Left lung (tissue), 10 donors: ENCODE measurements around the gene PHC2. TPM values are rescaled to one million over a fixed set of nuclear protein-coding genes. Genes with fewer than 3 reads are reported as not detected.
A peak's percentile ranks its signal among the peaks of the same experiment; 100 is the strongest.

Experiments used
- ATAC-seq: fragments of 200-7000 bp; cut with Tn5 transposase; one replicate; pipeline ENCODE4 v1.9.1; 2020; ENCODE audit warnings: moderate library complexity
- DNase-seq, 4 donors: peaks; one replicate each; pipeline ENCODE4 v3.0.0-alpha.2; 2013 to 2020
- H3K27ac ChIP-seq, 2 donors: fragments of 200-600 bp; sonication (generic) in 1 of 2; one replicate each; pipeline versions ENCODE4 v1.5.0 to v1.8.0; 2020 to 2021
- H3K27me3 ChIP-seq, 2 donors: fragments of 200-600 bp; sonication (generic) in 1 of 2; one replicate each; pipeline versions ENCODE4 v1.5.0 to v1.8.0; 2020 to 2021
- H3K36me3 ChIP-seq, 2 donors: fragments of 200-600 bp; sonication (generic) in 1 of 2; one replicate each; pipeline versions ENCODE4 v1.5.0 to v1.8.0; 2020 to 2021
- H3K4me1 ChIP-seq, 2 donors: fragments of 200-600 bp; one replicate each; pipeline ENCODE4 v1.8.0; 2021
- H3K4me3 ChIP-seq, 2 donors: fragments of 200-600 bp; sonication (generic) in 1 of 2; one replicate each; pipeline versions ENCODE4 v1.5.0 to v1.8.0; 2020 to 2021; ENCODE audit warnings: mild to moderate bottlenecking in 1 of 2
- H3K9me3 ChIP-seq, 2 donors: fragments of 200-600 bp; sonication (generic) in 1 of 2; one replicate each; pipeline versions ENCODE4 v1.5.0 to v1.8.0; 2020 to 2021
- intact Hi-C, 2 donors: fragments of 100-400 bp; cut with DNase I; formaldehyde crosslinking; loops; one replicate each; pipeline versions ENCODE4 v1.11.2 to v1.14.2; 2022
- polyA plus RNA-seq, 6 donors: library from polyadenylated mRNA; unstranded; fragments of 120-200 nt; gene quantifications; one replicate each; pipeline ENCODE4 v1.2.1, GENCODE V29; 2013; ENCODE audit not compliant: insufficient read length in 6 of 6
- total RNA-seq, 2 donors: library from RNA; stranded (reverse); fragmentation: NEBNext Ultra II Directional; extraction: Animal tissue kit (Norgen Biotek cat#: 25700); gene quantifications; one replicate each; pipeline ENCODE4 v1.2.1, GENCODE V29; 2021
- TF ChIP-seq, protein P1 (sequence below), 2 donors: fragments of 200-600 bp; sonication (generic) in 1 of 2; IDR thresholded peaks; one replicate each; pipeline versions ENCODE4 v1.5.0 to v1.8.0; 2021; ENCODE audit warnings: antibody characterized with exemption in 2 of 2
- donor health status: DM: no; HTN: yes; CAD: no.
- donor health status: DM: no; HTN: no; CAD: no.

The PHC2 gene
- total and polyA plus RNA-seq, 8 donors, result 78.2 to 125 (median 83.0) TPM

DNA sequence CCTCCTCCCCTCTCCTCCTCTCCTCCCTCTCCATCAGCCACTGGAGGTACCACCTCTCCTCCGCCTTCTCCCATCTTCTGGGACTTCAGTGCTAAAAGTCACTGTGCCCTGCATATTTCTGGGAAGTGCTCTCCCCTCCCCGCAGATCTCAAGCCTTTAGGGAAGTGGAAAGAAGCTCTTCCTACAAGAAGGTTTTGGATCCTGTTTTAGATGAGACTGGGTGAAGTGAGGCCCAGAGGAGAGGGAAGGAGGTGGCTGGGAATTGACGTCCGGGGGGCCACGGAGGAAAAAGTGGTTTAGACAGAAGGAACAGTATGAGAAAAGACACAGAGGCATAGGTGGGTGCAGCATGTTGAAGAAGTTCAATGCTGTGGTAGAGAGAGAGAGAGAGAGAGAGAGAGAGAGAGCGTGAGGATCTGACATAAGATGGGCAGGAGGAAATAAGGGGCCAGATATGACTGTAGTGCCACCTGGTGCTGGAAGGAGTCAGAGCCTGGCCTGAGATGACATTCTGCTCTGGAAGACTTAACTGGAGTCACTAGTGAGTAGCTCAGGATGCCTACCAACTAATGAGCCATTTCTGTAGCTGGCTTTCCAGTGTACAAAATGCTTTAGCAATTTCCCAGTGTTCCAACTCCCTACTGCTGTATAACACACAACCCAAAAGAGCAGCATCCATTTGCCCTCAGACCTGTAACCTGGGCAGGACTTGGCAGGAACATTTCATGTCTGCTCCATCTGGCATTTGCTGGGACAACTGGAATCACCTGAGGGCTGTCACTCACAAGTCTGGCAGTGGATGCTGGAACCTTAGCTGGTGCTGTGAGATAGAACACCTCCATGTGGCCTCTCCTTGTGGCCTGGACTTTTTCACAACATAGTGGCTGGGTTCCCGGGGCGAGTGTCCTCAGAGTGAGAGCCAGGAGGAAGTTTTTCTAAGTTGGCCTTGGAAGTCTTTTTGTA lies 24.9 kb upstream of the PHC2 start:
- Histone ChIP-seq H3K27me3 (no peaks in the 10 kb centered on the region), H3K4me1 (peaks cover 0 to 27% of the 10 kb centered on the region in 2 donors), H3K36me3 (no peaks in the 10 kb centered on the region), H3K9me3 (no peaks in the 10 kb centered on the region), H3K27ac (no peak overlapping the region), H3K4me3 (no peak overlapping the region)
- TF ChIP-seq, protein P1, sequence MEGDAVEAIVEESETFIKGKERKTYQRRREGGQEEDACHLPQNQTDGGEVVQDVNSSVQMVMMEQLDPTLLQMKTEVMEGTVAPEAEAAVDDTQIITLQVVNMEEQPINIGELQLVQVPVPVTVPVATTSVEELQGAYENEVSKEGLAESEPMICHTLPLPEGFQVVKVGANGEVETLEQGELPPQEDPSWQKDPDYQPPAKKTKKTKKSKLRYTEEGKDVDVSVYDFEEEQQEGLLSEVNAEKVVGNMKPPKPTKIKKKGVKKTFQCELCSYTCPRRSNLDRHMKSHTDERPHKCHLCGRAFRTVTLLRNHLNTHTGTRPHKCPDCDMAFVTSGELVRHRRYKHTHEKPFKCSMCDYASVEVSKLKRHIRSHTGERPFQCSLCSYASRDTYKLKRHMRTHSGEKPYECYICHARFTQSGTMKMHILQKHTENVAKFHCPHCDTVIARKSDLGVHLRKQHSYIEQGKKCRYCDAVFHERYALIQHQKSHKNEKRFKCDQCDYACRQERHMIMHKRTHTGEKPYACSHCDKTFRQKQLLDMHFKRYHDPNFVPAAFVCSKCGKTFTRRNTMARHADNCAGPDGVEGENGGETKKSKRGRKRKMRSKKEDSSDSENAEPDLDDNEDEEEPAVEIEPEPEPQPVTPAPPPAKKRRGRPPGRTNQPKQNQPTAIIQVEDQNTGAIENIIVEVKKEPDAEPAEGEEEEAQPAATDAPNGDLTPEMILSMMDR (IDR thresholded peaks at IDR 0.05), result peak in 1 of 2 donors; percentile 36
- peak; percentile 93 for ATAC-seq
- intact Hi-C loops, result loop anchor here in 1 of 2 donors (10.0 kb wide), 1 partner anchor 81 kb away; no protein-coding TSS in a partner anchor
- DNase-seq, result peak in 2 of 4 donors; percentile 27 to 52

- Histone ChIP-seq H3K4me1 (peaks cover 0 to 19% of the 10 kb centered on the region in 2 donors), H3K36me3 (no peaks in the 10 kb centered on the region), H3K27ac (no peak overlapping the region), H3K9me3 (no peaks in the 10 kb centered on the region), H3K4me3 (no peak overlapping the region), H3K27me3 (no peaks in the 10 kb centered on the region)
- no peak for ATAC-seq
- TF ChIP-seq, protein P1 (IDR thresholded peaks at IDR 0.05), result no peak
- intact Hi-C loops, result loop anchor here in 1 of 2 donors (10.0 kb wide), 1 partner anchor 80 kb away; no protein-coding TSS in a partner anchor
- no peak for DNase-seq
Measured at GRCh38 chr1:33454646-33455282, 23.9 kb upstream of the PHC2 start.

- no peak for ATAC-seq
Measured at GRCh38 chr1:33446590-33446989, 15.7 kb upstream of the PHC2 start.

DNA sequence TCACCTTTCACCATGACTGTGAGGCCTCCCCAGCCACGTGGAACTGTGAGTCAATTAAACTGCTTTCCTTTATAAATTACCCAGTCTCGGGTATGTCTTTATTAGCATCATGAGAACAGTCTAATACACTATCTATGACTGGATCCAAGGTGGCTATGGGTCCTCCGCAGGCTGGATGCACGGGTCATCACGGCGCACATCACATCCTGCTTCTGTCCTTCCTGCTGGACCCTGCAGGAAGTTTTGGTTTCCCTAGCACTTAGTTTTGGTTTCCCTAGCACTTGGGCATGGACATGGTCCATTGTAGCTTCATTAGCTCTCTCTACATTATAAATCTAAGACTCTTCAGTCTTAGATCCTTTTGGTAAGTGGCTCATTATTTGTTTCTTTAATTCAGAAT lies 14.2 kb upstream of the PHC2 start:
- no peak overlapping the region for H3K4me3 ChIP-seq
- H3K4me1 ChIP-seq, result peaks cover 0 to 7% of the 10 kb centered on the region in 2 donors
- intact Hi-C loops, result no loop called here
- H3K27ac ChIP-seq, result no peak overlapping the region
- H3K36me3 ChIP-seq, result no peaks in the 10 kb centered on the region
- H3K9me3 ChIP-seq, result no peaks in the 10 kb centered on the region
- ATAC-seq, result no peak
- no peak for DNase-seq
- H3K27me3 ChIP-seq, result no peaks in the 10 kb centered on the region
- TF ChIP-seq, protein P1 (IDR thresholded peaks at IDR 0.05), result no peak

More at GRCh38 chr1:33446590-33446989, 15.7 kb upstream of the PHC2 start:
- H3K27ac ChIP-seq, result no peak overlapping the region
- H3K36me3 ChIP-seq, result no peaks in the 10 kb centered on the region
- intact Hi-C loops, result no loop called here
- no peaks in the 10 kb centered on the region for H3K9me3 ChIP-seq
- TF ChIP-seq, protein P1 (IDR thresholded peaks at IDR 0.05), result no peak
- DNase-seq, result no peak
- H3K4me3 ChIP-seq, result no peak overlapping the region
- no peaks in the 10 kb centered on the region for H3K4me1 ChIP-seq
- H3K27me3 ChIP-seq, result no peaks in the 10 kb centered on the region

DNA sequence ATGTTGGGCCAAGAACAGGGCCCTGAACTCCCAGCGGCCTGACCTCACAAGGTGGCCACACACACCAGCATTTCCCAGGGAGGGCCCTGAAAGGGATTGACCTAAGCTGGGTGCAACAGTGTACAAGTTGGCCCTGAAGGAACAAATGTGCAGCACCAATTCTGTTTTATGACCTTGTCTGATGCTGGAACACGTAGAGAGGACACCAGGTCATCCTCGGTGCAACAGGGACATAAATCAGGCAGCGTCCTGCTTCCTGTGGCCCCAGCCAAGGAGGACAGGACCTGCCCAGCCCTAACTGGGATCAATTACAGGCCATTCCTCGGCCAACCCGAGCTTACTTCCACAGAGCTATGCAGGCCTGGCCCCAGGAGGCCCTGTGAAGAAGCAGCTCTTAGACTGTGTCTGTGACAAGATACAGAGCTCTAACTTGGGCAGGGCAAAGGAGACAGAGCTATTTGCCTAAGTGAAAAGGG lies 12.8 kb upstream of the PHC2 start:
- Histone ChIP-seq H3K27me3 (no peaks in the 10 kb centered on the region), H3K4me3 (no peak overlapping the region), H3K36me3 (no peaks in the 10 kb centered on the region), H3K4me1 (peaks cover 0 to 7% of the 10 kb centered on the region in 2 donors), H3K9me3 (no peaks in the 10 kb centered on the region), H3K27ac (no peak overlapping the region)
- intact Hi-C loops, result no loop called here
- DNase-seq, result no peak
- no peak for ATAC-seq
- TF ChIP-seq, protein P1 (IDR thresholded peaks at IDR 0.05), result no peak
